HepG2 (cell line): ENCODE results near the gene VTI1B.

Experiments
- JUN ChIP-seq: sonication (generic); formaldehyde crosslinking; IDR thresholded peaks from 2 replicates; pipeline ENCODE4 v1.4.0; 2020; ENCODE audit warnings: mild to moderate bottlenecking, missing genetic modification reagents
- KLF6 ChIP-seq: IDR thresholded peaks from 2 replicates; pipeline ENCODE4 v1.8.0; 2016; ENCODE audit warnings: missing biosample characterization, missing genetic modification reagents
- SOX6 ChIP-seq, 2 experiments: fragments of 450-650 bp in 1 of 2; sonication (generic) in 1 of 2; formaldehyde crosslinking in 1 of 2; IDR thresholded peaks; 2 replicates each; pipeline versions ENCODE4 v1.4.0 to v1.6.1; 2017 to 2020; ENCODE audit warnings: antibody characterized with exemption in 1 of 2, mild to moderate bottlenecking in 1 of 2, missing genetic modification reagents in 1 of 2
- ZNF282 ChIP-seq: fragments of 450-650 bp; IDR thresholded peaks from 2 replicates; pipeline ENCODE4 v1.6.1; 2018; ENCODE audit not compliant: partially characterized antibody
- ZNF788 ChIP-seq: sonication (generic); formaldehyde crosslinking; IDR thresholded peaks from 2 replicates; pipeline ENCODE4 v1.5.0; 2020; ENCODE audit warnings: mild to moderate bottlenecking, missing genetic modification reagents, borderline replicate concordance
- ZSCAN12 ChIP-seq: sonication (generic); formaldehyde crosslinking; IDR thresholded peaks from 2 replicates; pipeline ENCODE4 v1.9.0; 2021; ENCODE audit warnings: mild to moderate bottlenecking, missing genetic modification reagents
- ZZZ3 ChIP-seq: sonication (generic); formaldehyde crosslinking; IDR thresholded peaks from 2 replicates; pipeline ENCODE4 v1.4.0; 2020; ENCODE audit warnings: missing genetic modification reagents, mild to moderate bottlenecking, borderline replicate concordance
- TF ChIP-seq, protein P1 (sequence below): sonication (generic); formaldehyde crosslinking; IDR thresholded peaks from 2 replicates; pipeline ENCODE4 v1.8.1; 2022; ENCODE audit warnings: mild to moderate bottlenecking, missing genetic modification reagents
- TF ChIP-seq, protein P2 (sequence below), 2 experiments: sonication (generic) in 1 of 2; formaldehyde crosslinking in 1 of 2; IDR thresholded peaks; 2 replicates each; pipeline versions ENCODE4 v1.4.0 to v1.6.1; 2018 to 2020; ENCODE audit warnings: missing genetic modification reagents in 2 of 2, borderline replicate concordance in 1 of 2, low read depth in 1 of 2, mild to moderate bottlenecking in 1 of 2, missing biosample characterization in 1 of 2

- TF ChIP-seq ZNF788 (CRISPR knock-in tag) = no peak
- TF ChIP-seq ZZZ3 (CRISPR knock-in tag) = no peak
- no peak for TF ChIP-seq ZSCAN12 (CRISPR knock-in tag)
- TF ChIP-seq, protein P1, sequence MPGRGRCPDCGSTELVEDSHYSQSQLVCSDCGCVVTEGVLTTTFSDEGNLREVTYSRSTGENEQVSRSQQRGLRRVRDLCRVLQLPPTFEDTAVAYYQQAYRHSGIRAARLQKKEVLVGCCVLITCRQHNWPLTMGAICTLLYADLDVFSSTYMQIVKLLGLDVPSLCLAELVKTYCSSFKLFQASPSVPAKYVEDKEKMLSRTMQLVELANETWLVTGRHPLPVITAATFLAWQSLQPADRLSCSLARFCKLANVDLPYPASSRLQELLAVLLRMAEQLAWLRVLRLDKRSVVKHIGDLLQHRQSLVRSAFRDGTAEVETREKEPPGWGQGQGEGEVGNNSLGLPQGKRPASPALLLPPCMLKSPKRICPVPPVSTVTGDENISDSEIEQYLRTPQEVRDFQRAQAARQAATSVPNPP (CRISPR knock-in tag) = no peak
- no peak for TF ChIP-seq SOX6 (IDR thresholded peaks at IDR 0.05)
- no peak for TF ChIP-seq SOX6 (CRISPR knock-in tag; IDR thresholded peaks at IDR 0.05)
- TF ChIP-seq KLF6 (CRISPR knock-in tag) = no peak
- no peak for TF ChIP-seq ZNF282
- TF ChIP-seq, protein P2, sequence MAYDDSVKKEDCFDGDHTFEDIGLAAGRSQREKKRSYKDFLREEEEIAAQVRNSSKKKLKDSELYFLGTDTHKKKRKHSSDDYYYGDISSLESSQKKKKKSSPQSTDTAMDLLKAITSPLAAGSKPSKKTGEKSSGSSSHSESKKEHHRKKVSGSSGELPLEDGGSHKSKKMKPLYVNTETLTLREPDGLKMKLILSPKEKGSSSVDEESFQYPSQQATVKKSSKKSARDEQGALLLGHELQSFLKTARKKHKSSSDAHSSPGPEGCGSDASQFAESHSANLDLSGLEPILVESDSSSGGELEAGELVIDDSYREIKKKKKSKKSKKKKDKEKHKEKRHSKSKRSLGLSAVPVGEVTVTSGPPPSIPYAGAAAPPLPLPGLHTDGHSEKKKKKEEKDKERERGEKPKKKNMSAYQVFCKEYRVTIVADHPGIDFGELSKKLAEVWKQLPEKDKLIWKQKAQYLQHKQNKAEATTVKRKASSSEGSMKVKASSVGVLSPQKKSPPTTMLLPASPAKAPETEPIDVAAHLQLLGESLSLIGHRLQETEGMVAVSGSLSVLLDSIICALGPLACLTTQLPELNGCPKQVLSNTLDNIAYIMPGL (CRISPR knock-in tag; IDR thresholded peaks at IDR 0.05; ENCODE audit: borderline replicate concordance in 1 of 2, low read depth in 1 of 2) = no peak
- no peak for TF ChIP-seq JUN (CRISPR knock-in tag)
Measured at GRCh38 chr14:67602076-67602475, 72.4 kb downstream of the VTI1B start.
